Measurements from ENCODE around the gene ZNF644. TPM values are rescaled to one million over a fixed set of nuclear protein-coding genes. Genes with fewer than 3 reads are reported as not detected.

ZNF644 gene
- polyA plus RNA-seq, 1 of the 3 experiments (the other 2 are of a cell fraction) = 5.6 TPM

DNA sequence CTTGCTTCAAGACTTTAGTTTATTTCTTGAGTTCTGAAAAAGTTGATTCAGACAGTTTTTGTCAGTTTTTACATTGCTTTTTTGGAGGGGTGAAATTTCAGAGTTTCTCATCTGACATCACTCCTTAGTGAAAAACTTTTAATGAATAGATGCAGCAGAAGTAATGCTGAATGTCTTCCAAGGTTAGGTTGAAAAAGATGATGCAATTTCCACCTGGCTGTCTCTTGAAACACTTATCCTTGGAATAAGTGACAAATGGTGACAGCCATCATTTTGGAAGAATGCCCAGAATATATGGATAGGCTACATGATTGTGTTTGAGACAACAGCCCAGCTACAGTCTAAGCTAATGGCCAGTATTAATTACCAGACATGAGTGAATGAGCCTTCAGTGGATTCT, 140.8 kb downstream of the ZNF644 start:
- ChIA-PET POLR2A (no interaction called here), CTCF (interaction anchor here (1.2 kb wide), 1 partner anchor 84 kb away, joined by 3 read pairs; no protein-coding TSS in a partner anchor)
- Histone ChIP-seq H3K4me3 (ENCODE audit: low read depth in 2 of 2, low read length in 1 of 2) (no peak overlapping the region), H3K9ac (no peak overlapping the region), H2AFZ (ENCODE audit: low read depth) (no peak overlapping the region), H3K4me2 (no peak overlapping the region), H3F3A (replicated peaks; ENCODE audit: insufficient read depth) (no peaks in the 10 kb centered on the region), H3K27me3 (ENCODE audit: insufficient read depth) (no peaks in the 10 kb centered on the region), H3K79me2 (ENCODE audit: insufficient read depth) (no peaks in the 10 kb centered on the region), H3K9me2 (no peaks in the 10 kb centered on the region), H3K4me1 (ENCODE audit: control insufficient read depth in 1 of 2, insufficient read depth in 2 of 2, low read depth in 1 of 2, low read length in 1 of 2) (no peaks in the 10 kb centered on the region), H3K36me3 (replicated peaks in 1 of 2; ENCODE audit: control insufficient read depth in 1 of 2, insufficient read depth in 2 of 2, low read length in 1 of 2) (no peaks in the 10 kb centered on the region), H3K9me3 (peaks cover 6% of the 10 kb centered on the region; the same call in 1 of the 2 replicates), H3K27ac (ENCODE audit: low read depth in 2 of 2, low read length in 1 of 2) (no peak overlapping the region), H4K20me1 (ENCODE audit: insufficient read depth) (no peaks in the 10 kb centered on the region)
- TF ChIP-seq POLR2AphosphoS5 (IDR thresholded peaks at IDR 0.05; ENCODE audit: low read depth, low read length) (no peak), RCOR1 (IDR thresholded peaks at IDR 0.05; ENCODE audit: low read length) (no peak), CHD2 (IDR thresholded peaks at IDR 0.05; ENCODE audit: low read length, partially characterized antibody) (no peak), NRF1 (IDR thresholded peaks at IDR 0.05; ENCODE audit: low read depth, low read length) (no peak), TCF12 (IDR thresholded peaks at IDR 0.05) (no peak), GATA2 (CRISPR knock-in tag; IDR thresholded peaks at IDR 0.05) (no peak), MEF2A (IDR thresholded peaks at IDR 0.05; ENCODE audit: borderline replicate concordance, low read depth) (no peak), RAD21 (IDR thresholded peaks at IDR 0.05; ENCODE audit: low read length) (no peak), EZH2phosphoT487 (IDR thresholded peaks at IDR 0.05; ENCODE audit: borderline replicate concordance, low read depth) (no peak), YY1 (IDR thresholded peaks at IDR 0.05; ENCODE audit: low read depth) (no peak), JUND (IDR thresholded peaks at IDR 0.05) (no peak), EP300 (IDR thresholded peaks at IDR 0.05; ENCODE audit: borderline replicate concordance in 1 of 2, low read depth in 1 of 2, low read length in 1 of 2) (no peak), ELF1 (IDR thresholded peaks at IDR 0.05) (no peak), SIN3A (IDR thresholded peaks at IDR 0.05; ENCODE audit: borderline replicate concordance, low read depth, low read length) (no peak)
- TF ChIP-seq, protein P1, sequence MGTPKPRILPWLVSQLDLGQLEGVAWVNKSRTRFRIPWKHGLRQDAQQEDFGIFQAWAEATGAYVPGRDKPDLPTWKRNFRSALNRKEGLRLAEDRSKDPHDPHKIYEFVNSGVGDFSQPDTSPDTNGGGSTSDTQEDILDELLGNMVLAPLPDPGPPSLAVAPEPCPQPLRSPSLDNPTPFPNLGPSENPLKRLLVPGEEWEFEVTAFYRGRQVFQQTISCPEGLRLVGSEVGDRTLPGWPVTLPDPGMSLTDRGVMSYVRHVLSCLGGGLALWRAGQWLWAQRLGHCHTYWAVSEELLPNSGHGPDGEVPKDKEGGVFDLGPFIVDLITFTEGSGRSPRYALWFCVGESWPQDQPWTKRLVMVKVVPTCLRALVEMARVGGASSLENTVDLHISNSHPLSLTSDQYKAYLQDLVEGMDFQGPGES (IDR thresholded peaks at IDR 0.05; ENCODE audit: low read depth, low read length) = no peak
- TF ChIP-seq, protein P2, sequence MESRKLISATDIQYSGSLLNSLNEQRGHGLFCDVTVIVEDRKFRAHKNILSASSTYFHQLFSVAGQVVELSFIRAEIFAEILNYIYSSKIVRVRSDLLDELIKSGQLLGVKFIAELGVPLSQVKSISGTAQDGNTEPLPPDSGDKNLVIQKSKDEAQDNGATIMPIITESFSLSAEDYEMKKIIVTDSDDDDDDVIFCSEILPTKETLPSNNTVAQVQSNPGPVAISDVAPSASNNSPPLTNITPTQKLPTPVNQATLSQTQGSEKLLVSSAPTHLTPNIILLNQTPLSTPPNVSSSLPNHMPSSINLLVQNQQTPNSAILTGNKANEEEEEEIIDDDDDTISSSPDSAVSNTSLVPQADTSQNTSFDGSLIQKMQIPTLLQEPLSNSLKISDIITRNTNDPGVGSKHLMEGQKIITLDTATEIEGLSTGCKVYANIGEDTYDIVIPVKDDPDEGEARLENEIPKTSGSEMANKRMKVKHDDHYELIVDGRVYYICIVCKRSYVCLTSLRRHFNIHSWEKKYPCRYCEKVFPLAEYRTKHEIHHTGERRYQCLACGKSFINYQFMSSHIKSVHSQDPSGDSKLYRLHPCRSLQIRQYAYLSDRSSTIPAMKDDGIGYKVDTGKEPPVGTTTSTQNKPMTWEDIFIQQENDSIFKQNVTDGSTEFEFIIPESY (IDR thresholded peaks at IDR 0.05; ENCODE audit: borderline replicate concordance, low read depth) = no peak
- TF ChIP-seq, protein P3, sequence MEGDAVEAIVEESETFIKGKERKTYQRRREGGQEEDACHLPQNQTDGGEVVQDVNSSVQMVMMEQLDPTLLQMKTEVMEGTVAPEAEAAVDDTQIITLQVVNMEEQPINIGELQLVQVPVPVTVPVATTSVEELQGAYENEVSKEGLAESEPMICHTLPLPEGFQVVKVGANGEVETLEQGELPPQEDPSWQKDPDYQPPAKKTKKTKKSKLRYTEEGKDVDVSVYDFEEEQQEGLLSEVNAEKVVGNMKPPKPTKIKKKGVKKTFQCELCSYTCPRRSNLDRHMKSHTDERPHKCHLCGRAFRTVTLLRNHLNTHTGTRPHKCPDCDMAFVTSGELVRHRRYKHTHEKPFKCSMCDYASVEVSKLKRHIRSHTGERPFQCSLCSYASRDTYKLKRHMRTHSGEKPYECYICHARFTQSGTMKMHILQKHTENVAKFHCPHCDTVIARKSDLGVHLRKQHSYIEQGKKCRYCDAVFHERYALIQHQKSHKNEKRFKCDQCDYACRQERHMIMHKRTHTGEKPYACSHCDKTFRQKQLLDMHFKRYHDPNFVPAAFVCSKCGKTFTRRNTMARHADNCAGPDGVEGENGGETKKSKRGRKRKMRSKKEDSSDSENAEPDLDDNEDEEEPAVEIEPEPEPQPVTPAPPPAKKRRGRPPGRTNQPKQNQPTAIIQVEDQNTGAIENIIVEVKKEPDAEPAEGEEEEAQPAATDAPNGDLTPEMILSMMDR (IDR thresholded peaks at IDR 0.05) = no peak
- no peak for DNase-seq
